HG03103 (cell line): ENCODE data around the gene VRK2.

Experiments
- ATAC-seq: cut with Tn5 transposase; IDR thresholded peaks from one replicate; pipeline ENCODE4 v1.9.1; 2021; ENCODE audit warnings: low read depth; ENCODE audit not compliant: unreplicated experiment

The VRK2 gene

GRCh38 chr2:58046585-58047372 is at the start of gene VRK2:
TSS of gene VRK2 (plus strand) at chr2:58046806. CDS start at chr2:58048832, 2,026 bp downstream.
- ATAC-seq, result peak; percentile 80

DNA sequence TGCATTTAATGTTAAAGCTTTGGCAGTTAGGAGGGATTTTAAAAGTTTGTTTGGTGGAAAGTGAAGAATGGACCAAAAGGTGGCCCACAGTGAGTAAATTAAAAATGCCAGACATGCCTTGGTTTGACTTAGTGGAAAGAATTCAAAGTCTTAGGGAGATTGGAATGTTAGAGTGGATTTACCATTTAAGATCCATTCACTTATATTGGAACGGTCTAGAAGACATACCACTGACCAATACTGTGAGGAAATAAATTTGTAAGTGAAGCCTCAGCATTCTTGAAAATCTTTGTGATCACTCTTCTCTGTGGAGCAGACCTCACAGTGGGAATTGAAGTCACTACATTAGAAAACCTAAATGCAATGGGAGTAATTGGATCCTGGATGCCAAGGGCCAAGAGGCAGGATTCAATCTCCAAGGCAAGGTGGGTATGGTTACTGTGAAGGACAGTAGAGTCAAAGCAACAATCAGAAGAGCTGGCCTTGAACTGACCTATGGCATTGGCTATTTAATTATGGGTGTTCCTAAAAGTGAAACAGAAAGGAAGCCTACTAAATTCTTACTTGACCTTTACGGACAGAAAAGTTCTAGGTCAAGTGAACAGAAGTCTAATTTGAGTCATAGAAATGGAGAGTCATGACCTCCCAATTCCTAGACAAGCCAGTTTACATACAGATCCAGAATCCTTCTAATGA is 40.2 kb upstream of the VRK2 start:
- ATAC-seq, result no peak

GRCh38 chr2:58006952-58007284 is 39.7 kb upstream of the VRK2 start:
- ATAC-seq, result no peak

GRCh38 chr2:58010599-58010998 is 36.0 kb upstream of the VRK2 start:
- ATAC-seq, result no peak

DNA sequence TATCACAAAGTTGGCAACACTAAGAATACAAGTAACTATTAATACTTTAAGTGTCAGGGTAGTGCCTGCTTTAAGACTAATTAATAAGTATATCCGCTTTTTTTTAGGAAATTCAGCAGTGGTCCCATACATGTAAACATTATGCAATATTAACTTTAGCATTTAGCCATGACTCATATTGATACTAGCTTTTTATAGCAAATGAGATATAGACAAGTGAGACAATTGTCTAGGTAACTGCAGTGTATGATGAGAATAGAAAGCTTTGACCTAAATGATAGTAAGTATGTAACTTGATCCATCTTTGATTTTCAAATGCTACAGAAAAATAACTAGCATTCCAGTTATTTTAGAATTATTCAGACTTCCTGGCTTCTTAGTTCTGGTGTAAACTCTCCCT is 27.4 kb upstream of the VRK2 start:
- peak; percentile 47 for ATAC-seq

DNA sequence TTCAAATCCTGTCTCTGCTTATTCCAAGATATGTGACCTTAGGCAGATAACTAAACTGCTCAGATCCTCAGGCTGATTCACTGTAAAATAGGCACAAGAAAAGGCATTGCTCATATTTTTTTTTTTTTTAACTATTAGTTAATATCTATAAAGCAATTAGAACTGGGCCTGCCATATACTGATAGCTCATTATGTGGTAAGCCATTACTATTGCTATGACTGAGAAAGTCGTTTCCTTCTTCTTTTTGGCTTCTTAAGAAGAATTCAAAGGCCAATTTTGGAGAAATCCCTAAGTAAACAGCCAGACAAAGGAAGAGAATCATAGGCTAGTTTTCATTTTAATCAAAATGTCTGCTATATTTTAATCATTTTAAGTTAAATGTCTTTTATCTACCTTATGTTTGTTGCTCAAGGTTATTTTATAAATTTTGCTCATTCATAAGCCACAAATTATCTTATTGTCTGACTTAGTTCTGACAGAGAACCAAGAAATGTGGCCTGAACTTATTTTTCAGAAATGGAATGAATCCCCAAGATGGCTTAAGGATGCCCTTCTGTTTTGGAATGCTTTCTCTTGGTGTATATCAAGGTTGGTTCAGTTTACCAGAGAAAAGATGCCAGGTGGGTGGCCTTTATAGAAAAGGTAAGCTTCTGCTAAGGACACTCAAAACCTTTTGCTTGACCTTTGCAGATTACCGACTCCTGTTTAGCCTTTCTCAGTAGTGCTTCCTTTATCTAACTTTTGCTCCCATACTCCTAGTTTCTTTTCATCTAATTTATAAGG is 21.3 kb upstream of the VRK2 start:
- ATAC-seq, result no peak

- ATAC-seq, result no peak
Measured at GRCh38 chr2:58027029-58027428, 19.6 kb upstream of the VRK2 start.

GRCh38 chr2:58030771-58031170 is 15.8 kb upstream of the VRK2 start:
- ATAC-seq, result no peak

GRCh38 chr2:58032016-58032763 is 14.4 kb upstream of the VRK2 start:
- peak; percentile 78 for ATAC-seq

- peak; percentile 9 for ATAC-seq
Measured at GRCh38 chr2:58032764-58033080, 13.9 kb upstream of the VRK2 start.

DNA sequence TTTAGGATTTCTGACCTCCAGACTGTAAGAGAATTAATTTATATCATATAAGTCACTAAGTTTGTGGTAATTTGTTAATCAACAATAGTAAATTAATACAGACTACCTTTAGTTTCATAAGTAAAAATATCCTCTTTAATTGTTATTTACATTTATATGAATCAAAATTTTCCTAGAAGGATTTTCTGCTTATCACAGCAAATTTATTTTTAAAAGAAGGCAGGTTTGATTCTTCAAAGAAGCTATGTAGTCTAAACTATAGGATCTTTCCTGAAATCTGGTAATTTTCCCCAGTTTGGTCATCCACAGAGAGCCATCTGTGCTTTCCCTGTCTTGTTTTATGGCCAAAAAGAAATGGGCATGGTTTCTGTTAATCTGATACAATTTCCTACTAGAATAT is 13.1 kb upstream of the VRK2 start:
- ATAC-seq, result no peak

DNA sequence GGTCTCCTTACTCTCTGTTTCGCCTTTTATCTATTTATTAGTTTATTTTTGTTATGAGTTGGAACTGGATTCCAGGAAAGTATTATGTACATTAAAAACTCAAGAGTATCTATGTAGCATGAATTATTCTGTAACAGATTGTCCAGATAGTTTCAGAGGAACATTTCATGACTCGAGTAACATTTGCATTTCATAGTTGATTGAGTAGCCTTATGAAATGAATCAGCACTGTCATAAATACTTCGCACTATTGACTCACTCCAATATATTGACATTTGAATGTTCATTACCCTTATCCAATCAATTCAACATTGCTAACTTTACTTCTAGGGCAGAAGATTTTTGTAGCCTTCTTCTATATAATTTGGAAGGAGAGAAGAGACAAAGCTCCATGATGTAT is 11.3 kb upstream of the VRK2 start:
- ATAC-seq, result peak; percentile 56

DNA sequence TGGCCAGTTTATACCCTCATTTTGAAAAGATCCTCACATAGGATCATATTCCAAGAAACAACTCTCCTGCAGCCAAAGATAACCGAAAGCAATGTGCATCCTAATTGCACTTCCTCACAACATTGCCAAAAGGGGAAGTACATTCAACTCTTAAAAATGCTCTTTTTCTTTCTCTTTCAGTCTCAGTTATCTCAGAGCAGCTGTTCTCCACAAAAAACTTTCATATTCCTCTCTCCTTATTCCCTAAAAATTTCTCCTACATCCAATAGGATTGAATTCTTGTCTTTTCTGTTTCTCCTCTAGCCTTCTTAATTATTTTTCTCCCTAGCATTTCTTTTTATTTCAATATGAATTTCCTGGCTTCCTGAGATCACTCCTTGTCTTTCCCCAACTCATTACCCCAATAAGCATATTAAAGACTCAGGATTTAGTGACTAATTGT is 7.4 kb upstream of the VRK2 start:
- ATAC-seq, result peak; percentile 66

- no peak for ATAC-seq
Measured at GRCh38 chr2:58042486-58042970, 4.1 kb upstream of the VRK2 start.

GRCh38 chr2:58044145-58044544 is 2.5 kb upstream of the VRK2 start:
- no peak for ATAC-seq

GRCh38 chr2:58045580-58046334 is 849 bp upstream of the VRK2 start:
- ATAC-seq, result no peak

DNA sequence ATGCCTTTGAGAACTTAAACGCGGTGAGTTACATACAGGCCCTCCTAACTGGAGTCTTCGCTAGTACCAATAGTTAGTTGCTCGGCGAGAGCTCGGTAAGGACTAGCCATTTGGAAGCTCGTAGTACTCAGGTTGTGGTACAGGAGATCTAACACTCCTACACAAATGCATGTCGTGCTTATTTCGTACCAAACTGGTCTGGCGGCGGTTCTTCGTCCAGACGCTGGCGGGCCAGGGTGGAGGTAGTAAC is 346 bp upstream of the VRK2 start:
- ATAC-seq, result no peak

DNA sequence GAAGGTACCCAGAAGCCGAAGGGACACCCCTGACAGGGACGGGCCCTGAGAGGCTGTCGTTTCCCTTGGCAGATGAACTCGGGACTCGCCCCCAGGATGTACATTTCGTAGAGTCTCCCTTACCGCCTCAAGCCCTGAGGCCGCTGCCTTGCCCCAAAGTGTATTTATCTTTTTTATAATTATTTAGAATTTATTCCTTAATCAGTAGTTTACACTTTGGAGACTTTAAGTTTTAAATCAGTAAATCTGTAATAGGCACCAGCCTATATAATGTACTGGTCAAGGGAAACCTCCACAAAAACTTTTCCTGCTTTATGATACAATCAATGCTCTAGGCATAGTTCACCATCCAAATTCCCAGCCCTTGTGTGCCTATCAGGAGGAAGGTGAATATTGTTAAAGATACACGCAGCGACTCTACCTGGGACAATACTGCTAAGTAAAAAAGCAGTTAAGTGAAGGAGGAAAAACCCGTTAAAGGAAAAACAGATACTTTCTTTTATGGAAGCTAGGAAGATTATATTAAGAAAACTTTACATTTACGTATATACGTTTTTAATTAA is 848 bp downstream of the VRK2 start:
- ATAC-seq, result peak; percentile 30

DNA sequence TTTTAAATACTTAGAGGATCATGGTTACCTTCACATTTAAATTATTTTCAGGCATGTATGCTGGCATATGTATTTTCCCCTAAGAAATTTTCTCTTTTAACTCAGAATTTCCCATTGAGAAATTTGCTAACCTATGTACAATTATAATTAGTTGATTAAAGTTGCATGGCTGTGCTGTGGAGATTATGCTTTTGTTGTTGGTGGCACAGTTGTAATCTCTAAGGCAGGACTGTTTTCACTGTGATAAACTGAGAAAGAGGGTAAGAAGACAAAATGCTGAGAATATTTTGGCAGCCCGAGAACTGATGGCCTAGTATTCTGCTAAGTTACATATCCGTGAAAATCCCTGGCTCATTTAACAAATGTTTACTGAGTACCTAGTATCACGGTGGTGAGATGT is 1.4 kb downstream of the VRK2 start:
- no peak for ATAC-seq

GRCh38 chr2:58051445-58051844 is 4.8 kb downstream of the VRK2 start:
- ATAC-seq, result no peak
